ENCODE data around the gene MICB.

The MICB gene

DNA sequence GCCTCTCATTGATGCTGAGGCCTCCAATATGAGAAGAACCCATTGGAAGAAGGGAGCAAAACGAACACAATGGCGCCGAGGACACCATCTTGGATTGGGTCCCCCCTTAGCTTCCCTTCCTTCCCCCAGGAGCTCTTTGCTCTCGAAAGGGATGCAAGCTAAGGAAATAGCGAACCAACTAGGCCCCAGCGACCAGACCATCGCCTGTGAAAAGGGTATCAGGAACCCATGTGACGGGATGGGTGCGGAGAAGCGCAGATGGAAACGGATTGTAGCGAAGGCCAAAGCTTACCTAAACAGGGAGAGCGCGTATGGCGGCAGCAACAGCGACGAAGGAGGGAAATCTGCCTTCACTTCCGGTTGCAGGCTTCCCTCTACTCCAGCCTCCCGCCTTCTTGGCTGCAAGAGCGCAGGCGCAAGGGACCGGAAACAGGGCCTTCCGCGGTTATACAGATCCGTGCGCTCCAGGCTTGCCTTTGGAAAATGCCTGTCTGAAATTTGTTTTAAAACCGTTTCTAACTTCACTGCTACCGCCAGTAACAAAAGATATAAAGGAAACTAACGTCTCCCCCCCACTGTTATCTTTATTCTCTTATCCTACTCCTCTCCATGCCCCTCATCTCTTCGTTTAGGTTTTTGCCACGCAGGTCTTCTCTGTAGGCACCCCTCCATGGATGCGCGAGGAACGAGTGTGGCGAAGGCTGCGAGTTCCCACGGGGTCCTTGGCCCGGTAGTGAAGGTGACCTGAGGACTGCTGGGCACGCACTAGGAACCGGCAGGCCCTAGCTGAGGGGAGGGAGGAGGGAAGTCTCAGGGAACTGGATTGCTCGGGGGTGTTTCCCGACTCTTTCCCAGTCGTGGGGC lies 43.9 kb downstream of the MICB start, which contains the start of gene DDX39B:
Gene DDX39B, minus strand, starts transcription at position 346 of the 864 bp plus-strand sequence. CDS start 1,471 bp downstream, outside the sequence.
- DNase-seq = peak; percentile 99

DNA sequence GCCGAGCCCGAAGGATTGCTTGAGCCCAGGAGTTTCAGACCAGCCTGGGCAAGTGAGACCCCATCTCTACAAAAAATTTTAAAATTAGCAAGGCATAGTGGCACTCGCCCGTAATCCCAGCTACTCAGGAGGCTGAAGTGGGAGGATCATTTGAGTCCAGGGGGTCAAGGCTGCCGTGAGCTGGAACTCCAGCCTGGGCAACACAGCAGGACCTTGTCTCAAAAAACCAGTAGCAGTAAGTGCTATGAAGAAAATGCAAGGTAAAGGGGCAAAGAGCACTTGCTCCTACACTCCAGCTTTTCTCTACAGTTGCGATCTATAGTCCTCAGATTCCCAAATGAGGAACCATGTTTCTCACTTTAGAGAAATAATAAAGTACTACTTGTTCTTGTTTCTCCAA lies 45.7 kb downstream of the MICB start:
- DNase-seq = no peak

DNA sequence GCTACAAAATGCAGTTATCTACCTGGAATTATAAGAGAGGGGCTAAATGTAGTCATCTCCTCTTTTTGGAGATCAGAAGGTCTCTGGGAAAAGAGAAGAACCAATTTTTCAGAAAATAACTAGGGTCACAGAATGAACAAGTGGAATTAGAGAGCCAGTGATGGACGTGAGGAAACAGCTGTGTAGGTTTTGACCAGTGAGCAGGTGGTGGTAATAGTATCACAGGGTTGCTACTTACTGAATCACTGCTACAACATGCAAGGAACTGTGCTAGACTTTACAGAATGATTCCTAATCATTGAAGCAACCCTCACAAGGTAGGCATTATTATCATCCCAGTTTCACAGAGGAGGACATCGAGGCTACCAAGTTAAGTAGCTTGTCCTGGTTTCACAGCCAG lies 46.7 kb downstream of the MICB start:
- DNase-seq = no peak

DNA sequence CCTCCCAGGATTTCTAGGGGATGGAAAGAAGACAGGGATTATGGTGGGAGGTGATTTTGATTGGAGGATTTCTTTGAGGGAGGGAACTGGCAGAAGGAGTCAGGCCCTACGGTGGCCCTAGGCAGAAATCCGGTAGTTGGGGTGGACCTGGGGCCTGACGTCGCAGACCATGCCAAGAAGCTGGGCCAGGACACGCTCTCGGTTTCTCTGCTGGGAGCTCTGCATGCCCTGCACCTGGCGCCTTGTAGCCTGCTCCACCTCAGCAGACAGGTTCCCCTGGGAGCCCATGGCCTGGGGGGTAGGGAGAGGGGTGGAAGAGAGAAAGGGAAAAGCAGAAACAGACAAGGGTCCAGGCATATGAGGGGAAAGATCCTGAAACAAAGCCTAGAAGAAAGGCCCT lies 47.3 kb downstream of the MICB start:
- DNase-seq = peak; percentile 37

DNA sequence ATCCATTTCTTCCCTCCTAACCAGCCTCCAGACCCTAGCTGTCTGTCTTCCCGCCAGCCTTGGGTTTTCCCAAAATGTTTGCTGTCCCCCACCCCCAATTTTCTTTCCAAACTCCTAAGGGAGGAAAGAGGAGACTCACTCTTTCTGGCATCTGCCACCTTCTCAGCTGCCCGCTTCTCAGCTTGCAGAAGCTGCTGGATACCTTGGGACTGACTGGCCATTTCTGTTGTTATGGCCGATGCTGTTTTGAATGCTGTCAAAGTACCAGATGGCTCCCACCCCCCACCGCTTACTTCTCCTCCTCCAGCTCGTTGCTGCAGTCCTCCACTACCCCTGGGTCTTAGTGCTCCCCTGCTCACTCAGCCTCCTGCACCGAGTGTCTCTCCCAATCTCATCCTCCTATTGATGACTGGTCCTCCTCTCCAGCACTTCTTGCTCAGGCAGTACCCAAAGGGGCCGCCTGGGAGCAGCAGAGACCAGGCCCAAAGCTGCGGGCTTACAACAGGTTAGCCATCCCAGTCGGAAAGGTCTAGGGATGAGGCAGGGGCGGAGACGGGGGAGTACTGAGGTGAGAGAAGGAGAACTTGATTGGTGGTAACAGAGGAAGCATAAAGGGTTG lies 48.5 kb downstream of the MICB start, which contains the start of gene ATP6V1G2:
Gene ATP6V1G2, minus strand, starts transcription at position 270 of the 619 bp plus-strand sequence. Its CDS starts 49 bp downstream, at position 221.
- DNase-seq = peak; percentile 98

DNA sequence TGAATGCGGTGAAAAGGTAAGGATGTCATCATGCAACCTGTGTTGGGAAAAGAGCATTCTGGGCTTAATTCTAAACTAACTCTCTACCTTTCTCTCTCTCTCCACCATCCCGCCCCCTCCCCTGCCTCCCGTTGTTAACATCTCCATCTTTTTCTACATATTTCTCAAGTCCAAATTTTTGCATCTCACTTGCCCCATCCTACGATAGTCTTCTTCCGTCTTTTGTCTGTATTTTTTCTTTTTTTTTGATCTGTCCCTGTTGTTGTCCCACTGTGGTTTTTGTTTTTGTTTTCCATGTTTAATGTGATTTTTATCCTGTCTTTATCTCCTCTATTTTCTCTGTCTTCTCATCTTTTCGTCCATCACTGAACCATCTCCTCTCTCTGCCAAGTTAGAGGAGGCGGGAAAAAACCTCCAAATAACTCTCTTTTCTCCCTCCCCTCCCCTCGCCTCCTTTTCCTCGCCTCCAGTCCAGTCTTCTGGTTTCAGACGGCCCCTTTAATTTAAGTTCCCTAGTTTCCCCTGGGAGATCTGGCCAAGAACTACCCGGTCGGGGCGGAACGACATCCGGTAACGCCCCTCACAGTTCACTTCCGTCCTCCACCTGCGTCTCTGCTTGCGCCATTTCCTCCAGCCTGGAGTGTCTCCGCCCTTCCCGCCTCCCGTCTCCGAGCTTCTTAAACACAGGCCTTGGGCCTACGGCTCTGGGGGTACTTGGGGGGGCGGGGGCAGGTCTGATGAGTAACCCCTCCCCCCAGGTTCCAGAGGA lies 49.2 kb downstream of the MICB start, which contains the start of gene NFKBIL1:
Gene NFKBIL1, plus strand, starts transcription at position 651 of the 769 bp plus-strand sequence. Its CDS starts 87 bp downstream, at position 738.
- peak; percentile 99 for DNase-seq

DNA sequence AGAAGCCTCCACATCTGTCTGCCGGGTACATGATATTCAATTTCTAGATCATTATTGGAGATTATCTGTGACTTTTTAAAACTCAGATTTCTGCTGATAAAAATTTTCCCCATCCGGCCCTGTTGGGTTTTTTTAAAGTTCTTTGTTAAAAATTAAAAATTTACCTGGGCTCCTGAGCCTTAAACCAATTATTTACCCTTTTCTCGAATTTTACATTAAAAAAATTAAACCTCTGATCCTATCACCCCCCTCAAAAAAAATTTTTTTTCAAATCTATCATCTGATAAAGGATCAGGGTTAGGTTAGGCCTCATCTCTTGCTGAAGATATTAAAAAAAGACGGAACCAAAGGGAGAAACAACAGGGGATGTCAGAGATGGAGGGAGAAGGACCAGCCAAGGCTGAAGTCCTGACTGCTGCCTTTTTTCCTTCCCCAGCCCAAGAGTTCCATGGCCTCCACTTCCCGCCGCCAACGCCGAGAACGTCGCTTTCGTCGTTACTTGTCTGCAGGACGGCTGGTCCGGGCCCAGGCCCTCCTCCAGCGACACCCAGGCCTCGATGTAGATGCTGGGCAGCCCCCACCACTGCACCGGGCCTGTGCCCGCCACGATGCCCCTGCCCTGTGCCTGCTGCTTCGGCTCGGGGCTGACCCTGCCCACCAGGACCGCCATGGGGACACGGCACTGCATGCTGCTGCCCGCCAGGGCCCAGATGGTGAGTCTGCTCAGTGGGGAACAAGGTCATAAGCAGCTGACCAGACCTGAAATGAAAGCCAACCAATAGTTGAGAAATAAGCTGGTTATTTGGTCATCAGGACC lies 50.0 kb downstream of the MICB start:
- DNase-seq = no peak

DNA sequence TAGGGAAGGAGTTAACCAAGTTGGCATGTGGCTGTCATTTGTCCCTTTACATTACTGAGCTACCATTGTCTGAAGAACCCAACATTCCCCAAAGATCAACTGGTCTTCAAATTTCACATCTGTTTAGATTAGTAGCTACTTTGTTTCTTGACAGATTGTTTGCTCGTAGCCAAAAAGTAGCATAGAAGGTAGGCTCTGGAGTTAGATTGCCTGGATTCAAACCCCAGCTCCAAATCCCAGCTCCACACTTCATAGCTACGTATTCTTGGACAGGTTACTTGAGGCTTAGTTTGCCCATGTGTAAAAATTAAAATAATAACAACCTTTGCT lies 50.6 kb downstream of the MICB start:
- no peak for DNase-seq

DNA sequence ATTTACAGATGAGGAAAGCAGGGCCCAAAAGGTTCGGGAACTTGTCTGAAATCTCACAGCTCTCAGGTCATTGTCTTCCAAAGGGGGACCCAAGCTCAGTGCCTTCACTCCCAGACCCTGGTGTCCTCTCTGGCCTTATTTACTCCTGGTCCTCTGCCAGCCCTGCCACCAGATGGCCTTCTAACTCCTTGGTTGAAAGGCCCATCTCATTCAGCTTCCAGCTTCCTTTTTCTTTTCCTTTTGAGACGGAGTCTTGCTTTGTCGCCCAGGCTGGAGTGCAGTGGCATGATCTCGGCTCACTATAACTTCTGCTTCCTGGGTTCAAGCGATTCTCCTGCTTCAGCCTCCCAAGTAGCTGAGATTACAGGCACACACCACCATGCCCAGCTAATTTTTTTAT lies 53.4 kb downstream of the MICB start:
- peak; percentile 64 for DNase-seq

DNA sequence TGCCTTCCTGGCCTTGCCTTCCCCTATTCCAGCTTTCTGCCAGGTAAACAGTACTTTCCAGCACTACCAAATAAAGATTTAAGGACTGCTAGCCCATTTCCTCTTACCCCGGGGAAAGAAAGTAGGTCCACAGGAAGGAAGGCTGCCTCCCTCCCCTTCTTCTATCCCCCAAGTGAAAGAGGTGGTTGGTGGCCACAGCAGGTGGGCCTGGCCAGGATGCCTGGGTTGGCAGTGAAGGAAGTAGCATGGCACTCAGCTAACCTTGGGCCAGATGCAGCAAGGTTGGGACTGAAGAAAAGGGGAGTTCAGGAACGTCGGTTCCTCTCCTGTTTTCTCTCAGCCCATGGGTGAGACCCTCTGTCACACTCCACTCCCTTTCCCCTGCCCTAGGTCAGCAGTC lies 58.4 kb downstream of the MICB start:
- DNase-seq = no peak

DNA sequence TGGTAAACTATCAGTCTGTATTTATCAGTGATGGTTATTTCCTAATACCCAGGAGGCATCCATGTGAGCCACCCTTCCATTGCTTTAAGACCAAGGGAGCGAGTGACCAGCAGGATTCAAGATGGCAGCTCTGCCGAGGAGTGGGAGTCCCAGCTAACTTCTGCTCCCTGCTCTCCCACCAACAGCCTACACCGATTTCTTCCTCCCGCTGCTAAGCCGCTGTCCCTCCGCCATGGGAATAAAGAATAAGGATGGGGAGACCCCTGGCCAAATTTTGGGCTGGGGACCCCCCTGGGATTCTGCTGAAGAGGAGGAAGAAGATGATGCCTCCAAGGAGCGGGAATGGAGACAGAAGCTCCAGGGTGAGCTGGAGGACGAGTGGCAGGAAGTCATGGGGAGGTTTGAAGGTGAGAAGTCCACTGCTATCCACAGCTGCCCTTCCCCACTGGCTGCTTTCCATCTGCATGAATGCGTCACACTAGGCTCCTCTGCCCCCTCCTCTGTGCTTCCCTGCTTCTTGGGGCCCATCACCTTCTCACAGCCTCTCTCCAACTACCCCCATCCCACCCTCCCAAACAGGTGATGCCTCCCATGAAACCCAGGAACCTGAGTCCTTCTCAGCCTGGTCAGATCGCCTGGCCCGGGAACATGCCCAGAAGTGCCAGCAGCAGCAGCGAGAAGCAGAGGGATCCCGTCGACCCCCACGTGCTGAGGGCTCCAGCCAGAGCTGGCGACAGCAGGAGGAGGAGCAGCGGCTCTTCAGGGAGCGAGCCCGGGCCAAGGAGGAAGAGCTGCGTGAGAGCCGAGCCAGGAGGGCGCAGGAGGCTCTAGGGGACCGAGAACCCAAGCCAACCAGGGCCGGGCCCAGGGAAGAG lies 59.7 kb downstream of the MICB start:
- DNase-seq = no peak

DNA sequence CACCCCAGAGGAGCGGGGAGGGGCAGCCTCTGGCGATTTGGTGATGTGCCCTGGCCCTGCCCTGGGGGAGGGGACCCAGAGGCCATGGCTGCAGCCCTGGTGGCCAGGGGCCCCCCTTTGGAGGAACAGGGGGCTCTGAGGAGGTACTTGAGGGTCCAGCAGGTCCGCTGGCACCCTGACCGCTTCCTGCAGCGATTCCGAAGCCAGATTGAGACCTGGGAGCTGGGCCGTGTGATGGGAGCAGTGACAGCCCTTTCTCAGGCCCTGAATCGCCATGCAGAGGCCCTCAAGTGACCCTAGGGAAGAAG lies 60.3 kb downstream of the MICB start:
- no peak for DNase-seq

DNA sequence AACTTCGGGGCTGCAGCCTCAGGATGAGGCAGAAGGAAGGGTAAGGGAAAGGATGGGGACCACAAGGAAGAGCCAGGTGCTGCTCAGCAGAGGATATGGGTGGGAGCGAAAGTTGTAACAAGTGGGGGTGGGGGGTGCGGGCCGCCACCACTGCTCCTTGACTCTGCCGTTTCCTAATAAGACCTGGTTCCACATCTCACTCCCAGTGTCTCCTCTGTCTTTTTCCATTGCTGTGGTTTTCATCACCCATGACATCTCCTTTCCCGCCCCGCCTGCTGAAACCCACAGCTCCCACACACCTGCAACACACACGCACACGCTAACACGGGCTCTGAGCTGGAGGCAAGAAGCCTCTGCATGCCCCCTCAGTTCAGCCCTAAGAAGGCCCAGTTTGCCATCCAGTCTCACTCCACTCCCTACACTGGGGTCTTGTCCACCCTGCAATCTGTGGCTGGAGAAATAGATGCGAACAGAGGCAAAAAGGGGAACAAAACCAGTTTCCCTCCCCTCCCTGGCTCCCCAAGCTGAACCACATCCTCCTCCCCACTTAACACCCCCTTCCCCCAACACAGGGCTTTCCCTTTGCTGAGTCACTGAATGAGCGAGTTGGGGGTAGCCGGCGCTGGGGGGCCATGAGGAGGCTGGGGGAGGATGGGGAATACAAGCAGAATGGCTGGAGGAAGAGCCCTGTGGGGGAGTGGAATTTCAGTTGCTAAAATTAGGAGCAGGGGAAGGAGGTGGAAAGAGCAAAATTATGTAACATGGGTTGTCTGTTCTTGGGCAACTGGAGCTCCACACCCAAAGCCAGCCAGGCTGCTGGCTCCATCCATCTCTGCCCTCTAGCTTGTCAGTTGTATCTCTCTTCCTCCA lies 60.9 kb downstream of the MICB start:
- DNase-seq = no peak

DNA sequence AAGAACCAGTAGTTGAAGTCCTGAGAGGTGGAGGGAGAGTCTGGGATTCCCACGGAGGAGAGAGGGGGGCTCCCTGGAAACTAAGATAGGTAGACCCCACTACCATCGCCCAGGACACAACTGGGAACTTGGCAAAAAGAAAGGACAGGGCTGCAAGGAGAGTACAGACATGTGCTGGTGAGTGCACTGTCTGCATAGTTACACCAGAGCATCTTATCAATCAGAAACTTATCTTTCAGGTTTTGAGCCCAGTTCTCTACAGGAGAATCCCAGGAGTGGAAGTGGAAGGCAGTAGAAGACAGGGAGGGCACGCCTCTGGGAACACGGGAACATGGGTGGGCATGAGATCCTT lies 61.6 kb downstream of the MICB start:
- no peak for DNase-seq

DNA sequence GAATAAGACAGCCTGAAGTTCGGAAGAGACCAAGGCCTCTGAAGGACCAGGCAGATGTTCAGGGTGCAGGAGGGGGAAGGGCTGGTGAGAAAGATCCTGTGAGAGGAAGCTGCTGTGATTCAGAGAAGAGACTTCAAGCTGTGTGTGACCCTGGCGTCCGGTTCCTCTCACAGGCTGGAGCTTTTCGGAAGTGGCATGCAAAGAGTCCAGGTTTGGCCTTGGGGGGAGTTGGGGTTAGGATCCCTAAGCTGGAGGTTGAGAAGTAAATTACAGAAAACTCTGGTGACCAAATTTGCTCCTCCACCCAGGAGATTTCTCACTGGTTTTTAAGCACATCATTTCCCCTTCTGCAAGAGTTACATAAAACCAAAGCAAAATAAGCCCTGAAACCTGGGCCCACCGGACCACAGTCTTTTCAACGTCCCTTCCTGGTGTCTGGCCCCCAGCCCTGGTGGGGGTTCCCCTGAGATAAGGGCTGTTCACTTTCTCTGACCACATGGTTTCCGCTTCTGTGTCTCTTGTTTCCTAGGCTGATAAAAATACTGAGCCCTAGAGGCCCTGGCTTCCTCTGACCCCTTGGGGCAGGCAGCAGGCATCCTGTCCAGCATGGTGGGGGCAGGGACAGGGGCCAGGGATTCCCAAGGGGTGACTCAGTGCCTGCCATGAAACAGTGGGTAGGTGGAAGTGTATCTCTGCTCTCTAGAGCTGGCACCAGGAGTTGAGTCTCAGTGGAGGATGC lies 62.2 kb downstream of the MICB start:
- no peak for DNase-seq

DNA sequence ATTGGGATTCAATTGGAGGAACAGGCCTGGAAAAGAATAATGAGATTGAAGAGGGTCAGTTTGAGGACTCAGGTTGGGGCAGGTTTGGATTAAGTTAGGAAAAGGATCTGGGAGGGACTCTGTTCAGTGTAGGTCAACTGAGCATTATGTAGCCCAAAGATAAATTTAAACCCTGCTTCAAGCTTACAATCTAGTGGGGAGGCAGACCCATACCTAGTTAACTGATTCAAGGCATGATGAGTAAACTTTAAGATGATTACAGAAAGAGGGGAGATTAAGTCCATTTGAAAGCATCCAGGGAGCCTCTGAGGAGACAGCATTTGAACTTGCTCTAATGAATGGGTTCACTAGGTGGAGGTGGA lies 62.7 kb downstream of the MICB start:
- DNase-seq = no peak
